ENCODE measurements around the gene NEK7.
"Not testable (repeated sequence)": the region's sequence is repeated elsewhere in the genome, so short reads cannot be mapped to it uniquely, and the experiment has no call there.

The NEK7 gene

GRCh38 chr1:198205016-198205684 lies 48.4 kb downstream of the NEK7 start:
- no peak for DNase-seq (ENCODE audit: low spot score)

GRCh38 chr1:198206292-198206691 lies 49.5 kb downstream of the NEK7 start:
- no peak for DNase-seq (ENCODE audit: low spot score)

DNA sequence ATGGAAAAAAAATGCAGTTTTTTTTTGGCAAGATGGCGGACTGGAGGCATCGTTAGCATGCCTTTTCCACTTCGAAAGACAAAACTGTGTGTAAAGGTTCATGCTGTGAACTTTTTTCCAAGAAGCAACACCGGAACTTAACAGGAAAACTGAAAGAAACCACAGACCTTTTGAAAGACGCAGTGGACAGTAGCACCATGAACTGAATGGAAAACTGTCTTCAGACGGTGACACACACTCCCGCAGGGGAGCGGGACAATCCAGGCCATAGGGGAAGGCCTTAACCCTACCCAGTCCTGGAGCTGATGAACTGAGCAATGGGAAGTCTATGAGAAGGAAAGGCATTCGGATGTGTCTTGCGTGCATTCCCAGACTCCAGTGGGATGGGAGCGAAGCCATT lies 54.9 kb downstream of the NEK7 start:
- no peak for DNase-seq (ENCODE audit: low spot score)

DNA sequence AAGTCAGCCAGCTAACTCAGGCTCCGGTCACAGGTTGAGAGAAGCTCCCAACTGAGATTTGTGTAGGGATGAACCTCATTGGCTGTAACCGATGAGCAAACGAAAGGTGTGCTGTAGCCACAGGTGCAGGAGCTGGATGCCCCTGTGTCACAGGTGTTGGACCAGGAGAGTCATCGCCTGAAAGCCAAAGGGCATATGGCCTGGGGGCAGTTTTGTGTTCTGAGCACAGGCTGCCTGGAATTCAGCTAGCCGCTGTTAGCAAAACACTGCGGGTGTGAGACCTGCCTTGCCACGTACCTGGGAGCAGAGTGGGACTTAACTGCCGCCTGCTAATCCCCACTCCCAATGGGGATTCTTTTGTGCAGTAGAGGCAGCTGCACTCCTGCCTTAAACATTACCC lies 55.3 kb downstream of the NEK7 start:
- no peak for DNase-seq (ENCODE audit: low spot score)

GRCh38 chr1:198212675-198213074 lies 55.9 kb downstream of the NEK7 start:
- DNase-seq (ENCODE audit: low spot score) = no peak

GRCh38 chr1:198214924-198215323 lies 58.1 kb downstream of the NEK7 start:
- DNase-seq (ENCODE audit: low spot score) = no peak

DNA sequence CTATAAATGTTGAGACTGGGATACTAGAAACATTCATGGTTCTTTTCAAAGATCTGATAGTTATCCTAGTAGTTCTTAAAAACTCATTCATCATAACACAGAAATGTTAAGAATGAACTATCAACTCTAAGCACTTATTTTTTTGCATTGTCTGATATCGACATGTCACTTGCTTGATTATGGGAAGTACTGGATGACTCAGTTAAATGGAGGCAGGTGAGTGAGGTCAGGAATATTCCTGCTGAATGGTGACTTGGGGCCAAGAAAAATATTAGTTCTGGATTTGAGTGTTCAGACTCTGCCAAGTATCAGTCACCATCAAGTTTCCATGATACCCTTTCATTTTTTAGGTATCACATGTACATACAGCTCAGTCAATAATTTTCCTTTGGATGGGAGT lies 63.6 kb downstream of the NEK7 start:
- DNase-seq (ENCODE audit: low spot score) = no peak

DNA sequence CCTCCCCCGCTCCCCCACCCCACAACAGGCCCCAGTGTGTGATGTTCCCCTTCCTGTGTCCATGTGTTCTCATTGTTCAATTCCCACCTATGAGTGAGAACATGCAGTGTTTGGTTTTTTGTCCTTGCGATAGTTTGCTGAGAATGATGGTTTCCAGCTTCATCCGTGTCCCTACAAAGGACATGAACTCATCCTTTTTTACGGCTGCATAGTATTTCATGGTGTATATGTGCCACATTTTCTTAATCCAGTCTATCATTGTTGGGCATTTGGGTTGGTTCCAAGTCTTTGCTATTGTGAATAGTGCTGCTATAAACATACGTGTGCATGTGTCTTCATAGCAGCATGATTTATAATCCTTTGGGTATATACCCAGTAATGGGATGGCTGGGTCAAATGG lies 70.2 kb downstream of the NEK7 start:
- not testable (repeated sequence) for DNase-seq (ENCODE audit: low spot score)

DNA sequence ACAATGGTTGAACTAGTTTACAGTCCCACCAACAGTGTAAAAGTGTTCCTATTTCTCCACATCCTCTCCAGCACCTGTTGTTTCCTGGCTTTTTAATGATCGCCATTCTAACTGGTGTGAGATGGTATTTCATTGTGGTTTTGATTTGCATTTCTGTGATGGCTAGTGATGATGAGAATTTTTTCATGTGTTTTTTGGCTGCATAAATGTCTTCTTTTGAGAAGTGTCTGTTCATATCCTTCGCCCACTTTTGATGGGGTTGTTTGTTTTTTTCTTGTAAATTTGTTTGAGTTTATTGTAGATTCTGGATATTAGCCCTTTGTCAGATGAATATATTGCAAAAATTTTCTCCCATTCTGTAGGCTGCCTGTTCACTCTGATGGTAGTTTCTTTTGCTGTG lies 70.7 kb downstream of the NEK7 start:
- DNase-seq (ENCODE audit: low spot score) = not testable (repeated sequence)

GRCh38 chr1:198228925-198229324 lies 72.1 kb downstream of the NEK7 start:
- DNase-seq (ENCODE audit: low spot score) = no peak

- no peak for DNase-seq (ENCODE audit: low spot score)
These were observed 75.0 kb downstream of the NEK7 start for GRCh38 chr1:198231779-198232178.

GRCh38 chr1:198232378-198232777 lies 75.6 kb downstream of the NEK7 start:
- no peak for DNase-seq (ENCODE audit: low spot score)

- DNase-seq (ENCODE audit: low spot score) = no peak
These were observed 76.3 kb downstream of the NEK7 start for GRCh38 chr1:198232940-198233675.

DNA sequence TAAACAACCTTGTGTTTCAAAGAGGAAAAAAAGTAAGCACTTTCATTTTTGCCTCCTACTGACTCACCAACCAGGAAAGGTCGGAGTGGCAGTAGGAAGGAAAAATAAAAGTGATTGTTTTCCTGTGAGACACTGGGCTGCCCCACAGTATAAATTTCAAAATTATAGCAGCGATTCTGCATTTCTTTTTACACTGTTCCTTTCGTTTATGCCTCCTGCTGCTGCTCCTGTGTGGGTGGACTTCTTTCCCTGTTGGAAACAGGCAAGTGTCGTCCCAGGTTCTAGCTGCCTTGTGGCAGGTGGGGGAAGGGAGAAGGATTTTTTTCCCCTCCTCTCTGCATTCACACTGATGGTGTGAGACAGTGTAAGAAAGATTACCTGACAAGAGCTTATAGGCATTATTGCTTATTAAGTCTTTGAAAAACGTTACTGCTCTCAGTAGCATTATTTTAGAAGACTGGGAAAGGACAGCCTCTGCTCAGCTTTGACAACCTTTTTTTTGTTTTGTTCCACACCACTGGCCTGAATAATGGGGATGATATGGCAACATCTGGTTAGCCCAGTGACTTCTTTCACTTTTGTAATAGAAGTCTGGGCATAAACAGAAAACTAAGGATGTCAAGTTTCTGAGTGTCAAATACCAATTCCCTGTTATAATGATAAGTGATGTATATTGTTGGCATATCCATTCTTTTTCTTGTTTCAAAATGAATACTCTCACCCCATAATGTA lies 77.9 kb downstream of the NEK7 start:
- DNase-seq (ENCODE audit: low spot score) = no peak

DNA sequence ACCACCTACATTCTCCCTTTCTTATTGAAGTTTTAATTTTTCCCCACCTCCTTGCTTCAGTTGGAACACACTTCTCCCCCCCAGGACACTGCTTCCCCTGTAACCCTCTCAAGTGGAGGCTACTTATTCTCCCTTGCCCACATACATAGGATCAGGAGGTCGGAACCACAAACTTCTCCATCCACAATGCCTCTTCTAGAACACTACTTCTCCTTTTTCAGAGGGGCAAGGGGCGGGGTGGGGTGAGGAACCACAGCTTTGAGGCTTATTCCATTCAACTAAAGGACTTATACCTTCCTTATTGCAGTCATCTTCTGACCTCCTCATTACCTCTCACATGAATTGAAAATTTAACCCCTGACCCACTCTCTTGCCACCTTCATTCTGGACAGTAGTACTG lies 81.3 kb downstream of the NEK7 start:
- DNase-seq (ENCODE audit: low spot score) = no peak

- no peak for DNase-seq (ENCODE audit: low spot score)
These were observed 84.8 kb downstream of the NEK7 start for GRCh38 chr1:198241553-198241952.

DNA sequence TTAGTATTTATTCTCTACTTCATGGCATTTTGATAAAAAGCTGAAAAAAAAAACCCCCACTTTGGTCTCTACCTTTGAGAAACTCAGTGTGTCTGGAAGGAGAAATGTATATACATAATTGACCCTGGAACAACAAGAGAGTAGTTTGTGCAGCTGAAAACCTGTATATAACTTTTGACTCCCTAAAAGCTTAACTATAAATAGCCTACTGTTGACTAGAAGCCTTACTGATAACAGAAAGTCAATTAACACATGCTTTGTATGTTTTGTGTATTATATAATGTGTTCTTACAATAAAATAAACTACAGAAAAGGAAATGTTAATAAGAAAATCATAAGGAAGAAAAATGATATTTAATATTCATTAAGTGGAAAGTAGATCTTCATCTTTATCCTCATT lies 88.0 kb downstream of the NEK7 start:
- no peak for DNase-seq (ENCODE audit: low spot score)

- no peak for DNase-seq (ENCODE audit: low spot score)
These were observed 88.6 kb downstream of the NEK7 start for GRCh38 chr1:198245379-198245778.

DNA sequence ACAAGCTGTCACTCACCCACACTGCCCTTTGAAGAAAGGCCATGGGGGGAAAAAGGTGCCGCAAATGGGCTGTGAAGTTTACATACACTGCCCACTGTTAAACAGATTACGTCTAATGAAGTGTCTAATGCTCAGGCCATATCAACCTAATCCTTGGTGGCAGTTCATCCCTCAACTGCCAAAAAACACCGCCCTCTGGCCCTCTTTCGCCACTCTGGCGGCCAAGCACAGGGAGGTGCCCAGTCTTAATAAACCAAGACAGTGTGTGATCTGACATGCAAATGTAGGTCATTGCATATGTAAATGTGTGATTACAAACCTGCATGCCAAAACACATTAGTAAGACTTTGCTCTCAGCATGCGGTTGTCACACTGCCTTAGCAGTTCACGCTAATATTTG lies 89.5 kb downstream of the NEK7 start:
- DNase-seq (ENCODE audit: low spot score) = no peak

GRCh38 chr1:198253259-198253658 lies 96.5 kb downstream of the NEK7 start:
- no peak for DNase-seq (ENCODE audit: low spot score)

DNA sequence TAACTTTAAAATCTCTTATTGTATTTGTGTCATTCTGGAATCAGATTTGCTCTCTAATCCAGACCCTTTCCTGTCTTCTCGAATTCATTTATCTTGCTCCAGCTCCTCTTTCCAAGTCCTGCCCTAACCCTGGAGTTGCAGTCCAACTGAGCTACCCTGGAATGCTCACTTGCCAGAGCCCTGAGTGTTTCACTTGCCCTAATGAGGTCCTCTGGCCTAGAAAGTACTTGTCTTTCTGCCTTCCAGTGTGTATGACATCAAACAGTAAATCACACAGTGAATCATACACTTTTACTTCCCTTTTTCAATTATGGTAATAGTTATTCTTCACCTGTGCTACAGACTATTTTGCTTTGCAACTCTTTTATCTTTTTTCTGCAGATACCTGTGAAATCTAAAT lies 96.9 kb downstream of the NEK7 start:
- no peak for DNase-seq (ENCODE audit: low spot score)

GRCh38 chr1:198254521-198254920 lies 97.7 kb downstream of the NEK7 start:
- no peak for DNase-seq (ENCODE audit: low spot score)

- DNase-seq (ENCODE audit: low spot score) = no peak
These were observed 98.2 kb downstream of the NEK7 start for GRCh38 chr1:198254948-198255347.
